Measurements from ENCODE around the gene HIPK2. TPM values are rescaled to one million over a fixed set of nuclear protein-coding genes. Genes with fewer than 3 reads are reported as not detected.

Gene HIPK2
- total and polyA plus RNA-seq, 8 donors = 25.1 to 61.8 (median 30.4) TPM

DNA sequence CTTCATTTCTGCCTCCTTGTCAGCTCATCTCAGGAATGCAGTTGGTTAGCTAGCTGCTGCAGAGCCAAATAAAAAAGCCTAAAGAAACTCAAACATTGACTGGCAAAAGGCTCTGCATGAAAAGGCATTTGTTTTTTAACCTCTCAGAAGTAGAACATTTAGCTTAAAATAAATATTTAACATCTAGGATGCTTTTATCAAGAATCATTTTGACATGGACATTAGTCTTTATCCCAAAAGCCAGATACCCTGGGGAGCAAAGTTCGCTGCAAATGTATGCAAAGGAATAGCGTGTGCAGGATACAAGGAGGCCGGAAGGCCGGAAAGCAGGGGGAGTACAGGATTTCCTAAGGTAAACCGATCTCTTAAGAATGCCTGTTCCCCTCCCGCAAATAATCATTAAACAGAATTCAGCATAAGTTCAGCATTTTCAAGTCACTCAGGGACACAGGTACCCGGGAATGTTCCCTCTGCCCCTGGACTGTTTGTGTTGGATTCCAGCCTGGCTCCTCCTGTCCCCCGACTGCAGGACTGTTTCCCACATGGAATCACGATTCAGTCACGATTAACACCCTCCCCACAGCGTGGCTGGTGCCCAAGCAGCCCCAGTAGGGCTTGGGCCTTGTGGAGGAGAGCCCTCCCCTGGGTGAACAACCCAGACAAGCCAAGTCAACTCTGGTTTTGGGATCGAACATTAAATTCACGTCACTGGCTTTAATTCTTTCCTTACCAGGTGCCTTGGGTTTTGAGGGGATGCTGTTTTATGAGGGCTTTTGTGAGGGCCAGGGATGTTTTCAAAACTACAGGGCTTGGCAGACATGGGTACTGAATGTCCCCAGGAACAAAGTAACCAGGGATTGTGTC lies 97.8 kb downstream of the HIPK2 start:
- no peak overlapping the region for H3K4me3 ChIP-seq
- peaks cover 29 to 59% of the 10 kb centered on the region in 2 donors for H3K4me1 ChIP-seq
- DNase-seq (no peak), ATAC-seq (peak; percentile 28)
- H3K36me3 ChIP-seq = no peaks in the 10 kb centered on the region
- H3K27me3 ChIP-seq = no peaks in the 10 kb centered on the region
- TF ChIP-seq, protein P1, sequence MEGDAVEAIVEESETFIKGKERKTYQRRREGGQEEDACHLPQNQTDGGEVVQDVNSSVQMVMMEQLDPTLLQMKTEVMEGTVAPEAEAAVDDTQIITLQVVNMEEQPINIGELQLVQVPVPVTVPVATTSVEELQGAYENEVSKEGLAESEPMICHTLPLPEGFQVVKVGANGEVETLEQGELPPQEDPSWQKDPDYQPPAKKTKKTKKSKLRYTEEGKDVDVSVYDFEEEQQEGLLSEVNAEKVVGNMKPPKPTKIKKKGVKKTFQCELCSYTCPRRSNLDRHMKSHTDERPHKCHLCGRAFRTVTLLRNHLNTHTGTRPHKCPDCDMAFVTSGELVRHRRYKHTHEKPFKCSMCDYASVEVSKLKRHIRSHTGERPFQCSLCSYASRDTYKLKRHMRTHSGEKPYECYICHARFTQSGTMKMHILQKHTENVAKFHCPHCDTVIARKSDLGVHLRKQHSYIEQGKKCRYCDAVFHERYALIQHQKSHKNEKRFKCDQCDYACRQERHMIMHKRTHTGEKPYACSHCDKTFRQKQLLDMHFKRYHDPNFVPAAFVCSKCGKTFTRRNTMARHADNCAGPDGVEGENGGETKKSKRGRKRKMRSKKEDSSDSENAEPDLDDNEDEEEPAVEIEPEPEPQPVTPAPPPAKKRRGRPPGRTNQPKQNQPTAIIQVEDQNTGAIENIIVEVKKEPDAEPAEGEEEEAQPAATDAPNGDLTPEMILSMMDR (IDR thresholded peaks at IDR 0.05) = no peak
- no peaks in the 10 kb centered on the region for H3K9me3 ChIP-seq
- intact Hi-C loops (cut with DNase I) = no loop called here
- peak overlapping the region; percentile 70 to 80 for H3K27ac ChIP-seq

DNA sequence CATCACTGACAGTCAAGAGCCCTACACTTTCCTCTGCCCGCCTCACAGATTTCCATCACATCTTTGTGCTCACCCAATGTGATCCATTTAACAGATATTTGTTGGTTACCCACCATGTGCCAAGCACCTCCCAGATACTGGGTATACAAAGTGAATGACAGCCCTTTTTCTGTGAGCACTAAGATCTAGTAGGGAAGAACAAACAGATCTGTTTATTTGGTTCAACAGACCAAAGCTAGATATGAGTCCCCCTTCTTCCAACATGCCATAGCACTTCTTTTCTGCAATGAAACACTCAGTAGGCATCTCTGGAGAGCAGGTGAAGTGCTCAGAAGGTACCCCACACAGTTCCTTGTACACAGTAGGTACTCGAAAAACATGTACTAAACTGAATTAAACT lies 101.4 kb downstream of the HIPK2 start:
- H3K9me3 ChIP-seq = no peaks in the 10 kb centered on the region
- intact Hi-C loops (cut with DNase I) = no loop called here
- ATAC-seq (no peak), DNase-seq (no peak)
- no peak overlapping the region for H3K27ac ChIP-seq
- H3K36me3 ChIP-seq = no peaks in the 10 kb centered on the region
- TF ChIP-seq, protein P1 (IDR thresholded peaks at IDR 0.05) = no peak
- peaks cover 15 to 31% of the 10 kb centered on the region in 2 donors for H3K4me1 ChIP-seq
- no peak overlapping the region for H3K4me3 ChIP-seq
- no peaks in the 10 kb centered on the region for H3K27me3 ChIP-seq

DNA sequence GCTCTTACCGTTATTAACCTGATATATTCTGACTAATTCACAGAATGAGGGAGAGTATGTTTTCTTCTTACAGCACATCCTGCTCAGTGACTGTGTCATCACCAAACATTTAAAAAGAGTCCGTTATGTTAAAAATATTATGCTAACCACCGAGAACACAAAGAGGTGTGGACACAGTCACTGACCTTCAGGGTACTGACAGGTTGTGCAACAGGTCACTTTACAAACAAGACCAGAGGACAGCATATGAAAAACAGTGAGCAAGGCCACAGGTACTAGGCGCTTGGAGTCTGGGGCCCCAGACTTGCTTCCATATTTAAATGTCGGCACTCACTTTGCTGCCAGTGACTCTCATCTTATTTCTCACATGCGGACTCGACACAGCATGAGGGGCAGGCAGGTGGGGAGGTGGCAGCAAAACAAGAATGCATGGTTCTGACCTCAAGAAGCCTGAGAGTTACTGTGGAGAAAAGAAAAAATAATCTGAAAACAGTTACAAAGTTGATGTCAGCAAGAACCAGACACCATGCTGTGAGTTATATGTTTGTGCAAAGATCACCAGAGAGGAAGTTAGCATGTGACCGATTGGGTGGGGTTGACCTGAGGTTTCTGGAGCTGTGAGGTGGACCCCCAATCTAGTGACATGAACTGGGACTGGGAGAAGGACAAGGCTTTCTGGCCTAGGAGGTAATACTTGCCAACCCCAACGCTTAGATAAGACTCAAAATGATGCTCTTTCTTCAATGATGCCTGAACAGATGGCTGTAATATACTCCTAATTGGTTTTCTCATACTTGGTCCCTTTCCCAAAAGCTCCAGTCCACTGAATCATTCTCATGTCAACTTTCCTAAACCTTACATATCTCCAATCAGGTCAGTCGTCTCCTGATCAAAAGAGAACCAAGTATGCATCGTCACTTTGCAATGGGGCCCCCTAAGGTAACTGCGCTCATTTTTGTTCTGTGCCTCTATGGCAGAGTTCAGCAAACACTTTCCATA lies 102.4 kb downstream of the HIPK2 start:
- H3K27ac ChIP-seq = no peak overlapping the region
- intact Hi-C loops (cut with DNase I) = no loop called here
- TF ChIP-seq, protein P1 (IDR thresholded peaks at IDR 0.05) = no peak
- H3K27me3 ChIP-seq = no peaks in the 10 kb centered on the region
- no peak overlapping the region for H3K4me3 ChIP-seq
- ATAC-seq (peak; percentile 40), DNase-seq (no peak)
- H3K36me3 ChIP-seq = no peaks in the 10 kb centered on the region
- H3K4me1 ChIP-seq = peaks cover 6 to 21% of the 10 kb centered on the region in 2 donors
- no peaks in the 10 kb centered on the region for H3K9me3 ChIP-seq

DNA sequence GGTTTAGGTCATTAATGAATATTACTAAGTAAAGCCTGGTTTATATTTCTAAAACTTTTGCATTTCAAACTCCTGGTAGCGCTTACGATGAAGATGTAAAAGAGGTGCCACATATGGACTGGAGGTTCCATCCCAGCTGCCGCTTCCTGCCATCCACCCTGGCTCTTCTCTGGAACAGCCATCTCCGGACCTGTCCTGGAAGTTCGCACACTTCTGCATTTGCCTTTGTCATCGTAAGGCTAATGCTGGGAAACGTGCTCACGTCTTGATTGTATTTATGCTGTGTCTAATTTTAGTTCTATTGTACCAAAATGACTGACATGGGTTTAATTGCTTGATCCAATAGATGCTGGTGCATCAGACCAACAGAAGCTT lies 103.1 kb downstream of the HIPK2 start:
- ATAC-seq (no peak), DNase-seq (no peak)
- Histone ChIP-seq H3K36me3 (no peaks in the 10 kb centered on the region), H3K4me3 (no peak overlapping the region), H3K4me1 (peaks cover 4 to 14% of the 10 kb centered on the region in 2 donors), H3K27me3 (no peaks in the 10 kb centered on the region), H3K27ac (no peak overlapping the region), H3K9me3 (no peaks in the 10 kb centered on the region)
- intact Hi-C loops (cut with DNase I) = no loop called here
- TF ChIP-seq, protein P1 (IDR thresholded peaks at IDR 0.05) = no peak

DNA sequence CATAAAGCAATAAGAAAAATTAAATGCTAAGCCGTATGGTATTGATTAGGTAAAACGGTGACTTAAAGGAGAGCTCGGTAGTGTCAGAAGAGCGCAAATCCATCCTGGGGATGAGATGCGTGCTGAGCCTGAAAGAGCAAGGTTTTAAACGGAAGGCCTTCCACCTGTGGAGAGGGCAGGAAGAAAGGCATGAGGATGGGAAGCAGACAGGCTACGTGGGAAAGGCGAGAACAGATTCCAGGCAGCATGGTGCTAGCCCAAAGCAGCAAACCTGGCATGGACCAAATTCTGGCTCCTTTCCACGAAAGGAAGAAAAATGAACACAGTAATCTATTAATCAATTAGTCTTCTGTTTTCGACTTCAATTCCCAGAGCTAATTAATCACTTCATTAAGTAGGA lies 103.5 kb downstream of the HIPK2 start:
- ATAC-seq (no peak), DNase-seq (no peak)
- Histone ChIP-seq H3K4me3 (no peak overlapping the region), H3K9me3 (no peaks in the 10 kb centered on the region), H3K27ac (no peak overlapping the region), H3K4me1 (peaks cover under 1 to 10% of the 10 kb centered on the region in 2 donors), H3K36me3 (no peaks in the 10 kb centered on the region), H3K27me3 (no peaks in the 10 kb centered on the region)
- TF ChIP-seq, protein P1 (IDR thresholded peaks at IDR 0.05) = no peak
- intact Hi-C loops (cut with DNase I) = no loop called here

All from left lung (tissue), 10 donors.